Spleen (tissue), 7 donors: ENCODE measurements around the gene TMEM72.

Experiments used
- CTCF ChIP-seq, 11 experiments: fragments of 200-600 bp in 7 of 11; fragments of 450-650 bp in 4 of 11; sonication (generic) in 4 of 11; IDR thresholded peaks in 8 of 11; conservative IDR thresholded peaks in 3 of 11; 1 replicate in 7 of 11; 2 replicates in 4 of 11; pipeline versions ENCODE4 v1.4.0 to v1.8.0; 2016 to 2021; ENCODE audit warnings: antibody characterized with exemption in 11 of 11, inconsistent platforms in 4 of 11, mild to moderate bottlenecking in 1 of 11
- POLR2A ChIP-seq, 3 donors: fragments of 450-650 bp; IDR thresholded peaks; one replicate each; pipeline ENCODE4 v1.5.1; 2017; ENCODE audit warnings: antibody characterized with exemption in 3 of 3, mild to moderate bottlenecking in 1 of 3
- POLR2AphosphoS5 ChIP-seq, 3 donors: sonication (generic); formaldehyde crosslinking; IDR thresholded peaks; one replicate each; pipeline ENCODE4 v1.5.1; 2017; ENCODE audit warnings: antibody characterized with exemption in 3 of 3
- donor health status: DM: no; HTN: no; CAD: no; lungs with moderate emphysema.
- donor health status: DM: no; HTN: no; CAD: no.
- donor health status: DM: no; HTN: no; CAD: no.

GRCh38 chr10:44978213-44978569 lies 67.1 kb downstream of the TMEM72 start:
- TF ChIP-seq CTCF (IDR thresholded peaks at IDR 0.05 in 8 of 11, conservative IDR thresholded peaks at IDR 0.05 in 3 of 11) (no peak), POLR2A (IDR thresholded peaks at IDR 0.05) (no peak), POLR2AphosphoS5 (IDR thresholded peaks at IDR 0.05) (no peak)
